Panc1 (cell line): ENCODE data around the gene RPS16. TPM values are rescaled to one million over a fixed set of nuclear protein-coding genes. Genes with fewer than 3 reads are reported as not detected.
A peak's percentile ranks its signal among the peaks of the same experiment; 100 is the strongest.

Experiments used
- ATAC-seq: fragments of 200-7000 bp; cut with Tn5 transposase; 2 replicates; pipeline ENCODE4 v1.9.1; 2020; ENCODE audit warnings: mild to moderate bottlenecking, moderate library complexity
- BruUV-seq: library from RNA; stranded (reverse); fragments of 400-500 nt; replicated peaks from 2 replicates; lab custom pipeline; 2021; lab: Mats Ljungman, UMichigan
- CTCF ChIA-PET: fragments of 300-600 bp; sonication (Branson Sonifier 250); formaldehyde crosslinking; loops from one replicate; lab custom pipeline; 2022; ENCODE audit warnings: antibody characterized with exemption; lab: Charles Lee
- POLR2A ChIA-PET: fragments of 300-600 bp; sonication (Branson Sonifier 250); formaldehyde crosslinking; loops from one replicate; lab custom pipeline; 2022; ENCODE audit warnings: antibody characterized with exemption; lab: Charles Lee
- DNase-seq: peaks from one replicate; pipeline ENCODE4 v3.0.0-alpha.2; 2010; ENCODE audit warnings: low read depth, low spot score
- H3K27ac ChIP-seq: 2 replicates; pipeline ENCODE4 v1.5.1; 2011; ENCODE audit warnings: mild to moderate bottlenecking, low read length, inconsistent platforms
- H3K27me3 ChIP-seq: fragments of 200-500 bp; sonication (Bioruptor generic); 2 replicates; pipeline ENCODE4 v1.6.0; 2014; ENCODE audit warnings: low read length, inconsistent platforms; ENCODE audit not compliant: control insufficient read depth, insufficient read depth
- H3K36me3 ChIP-seq: fragments of 200-500 bp; sonication (Bioruptor generic); 2 replicates; pipeline ENCODE4 v1.5.1; 2014; ENCODE audit warnings: inconsistent platforms, mild to moderate bottlenecking, low read length, moderate library complexity; ENCODE audit not compliant: control insufficient read depth, insufficient read depth
- H3K4me1 ChIP-seq: 2 replicates; pipeline ENCODE4 v1.5.1; 2011; ENCODE audit warnings: inconsistent platforms, mild to moderate bottlenecking, low read length, moderate library complexity; ENCODE audit not compliant: control insufficient read depth, insufficient read depth
- H3K4me3 ChIP-seq, 2 experiments: 2 replicates each; pipeline ENCODE4 v1.5.1; 2011 to 2012; ENCODE audit warnings: low read depth in 2 of 2, low read length in 2 of 2, mild to moderate bottlenecking in 2 of 2, inconsistent platforms in 1 of 2, moderate library complexity in 1 of 2
- H3K9me3 ChIP-seq: fragments of 200-500 bp; sonication (Bioruptor generic); 2 replicates; pipeline ENCODE4 v1.5.1; 2014; ENCODE audit warnings: low read depth, mild to moderate bottlenecking, inconsistent platforms, low read length, moderate library complexity; ENCODE audit not compliant: control insufficient read depth, insufficient read depth
- POLR2AphosphoS5 ChIP-seq: IDR thresholded peaks from 2 replicates; pipeline ENCODE4 v1.6.1; 2012; ENCODE audit warnings: mild to moderate bottlenecking, low read depth, low read length, moderate library complexity
- REST ChIP-seq, 2 experiments: IDR thresholded peaks; 2 replicates each; pipeline ENCODE4 v1.6.1; 2011 to 2012; ENCODE audit warnings: low read depth in 2 of 2, control low read depth in 1 of 2, low read length in 1 of 2, mild to moderate bottlenecking in 1 of 2, moderate library complexity in 1 of 2; ENCODE audit not compliant: insufficient read depth in 1 of 2
- SIN3A ChIP-seq: IDR thresholded peaks from 2 replicates; pipeline ENCODE4 v1.6.1; 2012; ENCODE audit warnings: low read depth, mild to moderate bottlenecking, low read length, moderate library complexity, borderline replicate concordance; ENCODE audit not compliant: insufficient read depth
- TCF7L2 ChIP-seq: IDR thresholded peaks from 2 replicates; pipeline ENCODE4 v1.6.1; 2011; ENCODE audit warnings: mild to moderate bottlenecking, low read depth, low read length, inconsistent platforms
- in situ Hi-C: cut with HindIII; loops from 2 replicates; pipeline ENCODE4 v1.10.0; 2016; ENCODE audit warnings: low sequenced_read_pairs, low pct_unique_long_range_greater_than_20kb
- intact Hi-C: fragments of 100-400 bp; cut with micrococcal nuclease; formaldehyde crosslinking; loops from one replicate; pipeline ENCODE4 v1.10.0; 2022; ENCODE audit not compliant: unreplicated experiment
- total RNA-seq: library from RNA; stranded (reverse); gene quantifications from one replicate; pipeline ENCODE4 v1.2.1, GENCODE V29; 2021; ENCODE audit not compliant: unreplicated experiment
- TF ChIP-seq, protein P1 (sequence below): fragments of 450-650 bp; IDR thresholded peaks from 2 replicates; pipeline ENCODE4 v1.5.1; 2017; ENCODE audit warnings: mild to moderate bottlenecking

Gene RPS16
- total RNA-seq, 1 experiment from 2014 or later, result 27,832 TPM

GRCh38 chr19:39426170-39426569 is 9.6 kb downstream of the RPS16 start:
- POLR2A ChIA-PET, result interaction anchor here (0.6 to 5.3 kb wide), 15 partner anchors 9 to 344 kb away, joined by 3 to 230 read pairs (median 12); partner anchors contain the start of genes MED29, PAF1, PLEKHG2 and RPS16
- no peaks in the 10 kb centered on the region for H3K9me3 ChIP-seq
- intact Hi-C loops (loop anchor here (5.0 kb wide), 1 partner anchor 394 kb away; the partner anchor contains the start of gene FBXO27), in situ Hi-C loops (loop anchor here (5.0 kb wide), 2 partner anchors 34 to 76 kb away; partner anchors contain the start of genes MED29 and PAF1)
- H3K36me3 ChIP-seq, result peaks cover 24% of the 10 kb centered on the region
- CTCF ChIA-PET, result interaction anchor here (0.6 to 7.9 kb wide), 10 partner anchors 9 to 281 kb away, joined by 3 to 147 read pairs (median 6); partner anchors contain the start of genes PLEKHG2, RPS16, SAMD4B and TIMM50
- DNase-seq (peak; percentile 83), ATAC-seq (no peak)
- H3K4me3 ChIP-seq, result no peak overlapping the region
- peak overlapping the region; percentile 48 for H3K27ac ChIP-seq
- no peaks in the 10 kb centered on the region for H3K27me3 ChIP-seq
- no TSS peak for BruUV-seq
- H3K4me1 ChIP-seq, result peaks cover 51% of the 10 kb centered on the region
- TF ChIP-seq, protein P1, sequence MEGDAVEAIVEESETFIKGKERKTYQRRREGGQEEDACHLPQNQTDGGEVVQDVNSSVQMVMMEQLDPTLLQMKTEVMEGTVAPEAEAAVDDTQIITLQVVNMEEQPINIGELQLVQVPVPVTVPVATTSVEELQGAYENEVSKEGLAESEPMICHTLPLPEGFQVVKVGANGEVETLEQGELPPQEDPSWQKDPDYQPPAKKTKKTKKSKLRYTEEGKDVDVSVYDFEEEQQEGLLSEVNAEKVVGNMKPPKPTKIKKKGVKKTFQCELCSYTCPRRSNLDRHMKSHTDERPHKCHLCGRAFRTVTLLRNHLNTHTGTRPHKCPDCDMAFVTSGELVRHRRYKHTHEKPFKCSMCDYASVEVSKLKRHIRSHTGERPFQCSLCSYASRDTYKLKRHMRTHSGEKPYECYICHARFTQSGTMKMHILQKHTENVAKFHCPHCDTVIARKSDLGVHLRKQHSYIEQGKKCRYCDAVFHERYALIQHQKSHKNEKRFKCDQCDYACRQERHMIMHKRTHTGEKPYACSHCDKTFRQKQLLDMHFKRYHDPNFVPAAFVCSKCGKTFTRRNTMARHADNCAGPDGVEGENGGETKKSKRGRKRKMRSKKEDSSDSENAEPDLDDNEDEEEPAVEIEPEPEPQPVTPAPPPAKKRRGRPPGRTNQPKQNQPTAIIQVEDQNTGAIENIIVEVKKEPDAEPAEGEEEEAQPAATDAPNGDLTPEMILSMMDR, result no peak
- TF ChIP-seq SIN3A, result no peak
- TF ChIP-seq POLR2AphosphoS5, result no peak
- TF ChIP-seq REST (IDR thresholded peaks at IDR 0.05; ENCODE audit: insufficient read depth in 1 of 2, low read depth in 2 of 2, low read length in 1 of 2), result no peak
- TF ChIP-seq TCF7L2, result no peak

- ATAC-seq (no peak), DNase-seq (no peak)
- no peak for TF ChIP-seq TCF7L2
- TF ChIP-seq, protein P1, result no peak
- no peak for TF ChIP-seq SIN3A
- no peak for TF ChIP-seq POLR2AphosphoS5
- no peak for TF ChIP-seq REST (IDR thresholded peaks at IDR 0.05; ENCODE audit: insufficient read depth in 1 of 2, low read depth in 2 of 2, low read length in 1 of 2)
- CTCF ChIA-PET, result interaction anchor here (1.7 to 7.9 kb wide), 4 partner anchors 10 to 27 kb away, joined by 8 to 147 read pairs (median 46); partner anchors contain the start of genes PLEKHG2 and RPS16
- Histone ChIP-seq H3K27me3 (no peaks in the 10 kb centered on the region), H3K9me3 (no peaks in the 10 kb centered on the region), H3K27ac (peak overlapping the region; percentile 48), H3K4me3 (no peak overlapping the region), H3K36me3 (peaks cover 28% of the 10 kb centered on the region), H3K4me1 (peaks cover 47% of the 10 kb centered on the region)
- no TSS peak for BruUV-seq
- intact Hi-C loops (loop anchor here (5.0 kb wide), 1 partner anchor 393 kb away; the partner anchor contains the start of gene FBXO27), in situ Hi-C loops (loop anchor here (5.0 kb wide), 2 partner anchors 33 to 77 kb away; partner anchors contain the start of genes MED29 and PAF1)
- POLR2A ChIA-PET, result interaction anchor here (0.9 to 5.3 kb wide), 10 partner anchors 9 to 345 kb away, joined by 3 to 230 read pairs (median 18); partner anchors contain the start of genes MED29, PAF1, PLEKHG2 and RPS16
Observed at GRCh38 chr19:39425744-39426143, 10.0 kb downstream of the RPS16 start.
